ENCODE data around the gene OSMR.

OSMR gene

GRCh38 chr5:38845526-38846378, at the start of gene OSMR:
TSS of gene OSMR (plus strand) at chr5:38846012. CDS start at chr5:38869045, 23,033 bp downstream.
- peak; percentile 58 for DNase-seq (ENCODE audit: low read depth, low spot score)

- no peak for DNase-seq (ENCODE audit: low read depth, low spot score)
These were observed 49.1 kb upstream of the OSMR start for GRCh38 chr5:38796742-38797108.

DNA sequence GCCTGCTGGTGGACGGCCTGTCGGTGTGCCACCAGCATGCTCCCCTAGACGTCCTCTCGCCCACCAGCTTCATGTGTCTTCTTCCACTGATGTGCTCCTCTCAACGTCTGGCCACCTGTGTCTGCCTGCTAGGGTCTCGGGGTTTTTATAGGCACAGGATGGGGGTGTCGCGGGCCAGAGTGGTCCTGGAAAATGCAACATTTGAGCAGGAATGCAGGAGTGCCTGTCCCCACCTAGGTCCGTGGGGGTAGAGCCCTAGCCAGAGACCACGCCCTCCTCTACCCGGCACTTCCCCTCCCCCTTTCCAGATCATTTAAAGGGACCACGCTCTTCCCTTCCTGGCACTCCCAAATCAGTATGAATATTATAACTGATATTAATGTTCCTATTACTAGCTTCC, 48.0 kb upstream of the OSMR start:
- DNase-seq (ENCODE audit: low read depth, low spot score): no peak

DNA sequence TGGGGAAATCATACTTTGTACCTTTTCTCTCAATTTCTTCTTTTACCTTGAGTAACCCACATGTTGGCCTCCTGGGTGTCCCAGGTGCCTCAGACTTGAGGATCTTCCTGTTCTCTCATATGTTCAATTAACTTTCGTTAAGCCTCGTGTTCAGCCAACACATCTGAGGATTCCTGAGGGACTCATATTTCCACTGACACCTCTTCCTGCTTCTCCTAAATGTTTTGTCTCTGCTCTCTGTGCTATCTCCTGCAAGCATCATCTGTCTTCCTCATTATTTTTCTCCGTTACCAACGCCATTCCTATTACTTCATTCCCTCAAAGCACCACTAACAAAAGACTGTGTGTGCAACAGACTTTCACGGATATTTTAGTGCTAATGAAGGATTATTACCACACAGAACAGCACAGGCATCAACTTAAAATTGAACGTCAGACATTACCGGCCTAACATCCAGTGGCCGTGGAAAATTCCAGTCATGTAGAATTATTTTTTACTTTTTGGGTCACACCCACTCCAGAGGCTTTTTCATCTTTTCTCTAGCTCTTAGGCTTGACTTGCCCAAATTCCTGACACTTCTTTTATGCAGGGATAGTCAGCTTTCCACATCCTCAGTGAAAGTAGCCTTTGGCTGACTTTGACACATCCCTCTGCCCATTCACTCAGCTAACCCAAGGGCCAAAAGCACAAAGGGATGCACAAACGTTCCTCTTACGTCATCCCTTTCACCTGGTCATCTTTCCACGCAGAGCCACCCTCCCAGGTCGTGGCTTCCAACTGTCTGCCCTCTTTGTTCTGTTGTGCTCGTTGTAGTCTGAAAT, 46.0 kb upstream of the OSMR start:
- DNase-seq (ENCODE audit: low read depth, low spot score): no peak

GRCh38 chr5:38800515-38800914, 45.3 kb upstream of the OSMR start:
- no peak for DNase-seq (ENCODE audit: low read depth, low spot score)

DNA sequence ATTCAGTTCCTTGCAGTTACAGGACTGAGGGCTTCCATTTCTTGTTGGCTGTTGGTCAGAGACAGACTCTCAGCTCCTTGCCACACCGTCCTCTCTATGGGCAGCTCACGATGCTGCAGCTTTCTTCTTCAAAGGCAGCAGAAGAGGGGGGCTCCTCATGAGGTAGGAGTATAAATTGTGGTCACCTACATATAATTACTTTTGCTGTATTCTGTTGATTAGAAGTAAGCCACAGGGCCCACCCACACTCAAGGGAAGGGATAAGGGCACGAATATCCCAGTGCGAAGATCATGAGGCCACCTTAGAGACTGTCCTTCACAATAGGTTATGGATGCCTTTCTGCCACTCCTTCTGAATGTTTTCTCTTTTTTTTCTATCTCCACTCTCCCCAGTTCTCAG, 43.7 kb upstream of the OSMR start:
- DNase-seq (ENCODE audit: low read depth, low spot score): no peak

DNA sequence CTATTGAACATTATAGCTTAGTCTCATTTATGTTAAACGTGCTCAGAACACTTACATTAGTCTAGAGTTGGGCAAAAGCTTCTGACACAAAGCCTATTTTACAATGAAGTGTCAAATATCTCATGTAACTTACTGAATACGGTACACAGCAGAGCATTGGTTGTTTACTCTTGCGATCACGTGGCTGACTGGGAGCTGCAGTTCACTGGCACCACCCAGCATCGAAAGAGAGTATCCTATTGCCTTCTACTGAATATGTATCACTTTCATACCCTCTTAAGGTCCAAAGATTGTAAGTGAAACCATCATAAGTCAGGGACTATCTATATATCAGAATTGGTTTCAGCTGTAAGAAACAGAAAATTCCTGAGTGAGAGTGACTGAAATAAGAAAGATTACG, 42.6 kb upstream of the OSMR start:
- DNase-seq (ENCODE audit: low read depth, low spot score): no peak

- DNase-seq (ENCODE audit: low read depth, low spot score): peak; percentile 10
These were observed 39.0 kb upstream of the OSMR start for GRCh38 chr5:38806775-38807258.

DNA sequence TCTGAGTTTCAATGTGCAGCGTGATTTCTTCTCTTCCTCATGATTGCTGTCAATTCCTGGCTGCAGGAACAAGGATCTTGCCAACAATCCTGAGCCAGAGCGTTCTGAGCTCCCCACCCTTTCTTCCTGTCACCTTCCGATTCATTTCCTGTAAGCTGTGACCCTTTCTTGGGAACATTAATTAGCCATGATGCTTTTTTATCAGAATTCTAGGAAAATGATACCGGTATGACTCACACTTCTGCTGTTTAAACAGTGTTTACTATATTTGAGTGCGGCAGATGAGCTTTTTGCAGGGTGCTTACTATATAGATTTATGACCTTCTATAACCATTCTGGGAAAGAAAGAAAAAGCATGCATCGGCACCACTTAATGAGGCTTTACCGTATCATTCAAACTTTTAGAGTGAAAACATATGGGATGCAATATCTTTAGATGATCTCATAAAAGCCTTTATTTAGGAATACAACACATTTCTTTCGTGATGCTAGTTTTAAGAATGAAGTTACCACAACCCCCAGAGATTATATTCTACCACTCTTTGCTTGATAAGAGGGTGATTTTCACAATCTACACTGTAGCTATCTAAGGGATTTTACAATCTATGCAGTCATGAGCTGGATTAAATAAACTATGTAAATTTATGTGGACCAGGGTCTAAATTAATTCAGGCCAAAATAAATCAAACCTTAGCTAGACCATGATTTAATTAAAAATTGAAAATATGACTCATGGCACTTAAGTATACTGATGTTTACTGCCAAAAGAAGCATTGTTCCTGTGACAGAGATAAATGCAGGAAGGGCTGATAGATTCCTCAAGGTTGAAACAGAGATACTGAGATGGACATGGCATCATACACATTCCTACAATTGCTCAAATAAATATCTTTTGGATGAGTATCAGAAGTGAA, 38.0 kb upstream of the OSMR start:
- DNase-seq (ENCODE audit: low read depth, low spot score): no peak

GRCh38 chr5:38808666-38809343, 37.0 kb upstream of the OSMR start:
- peak; percentile 5 for DNase-seq (ENCODE audit: low read depth, low spot score)

GRCh38 chr5:38809388-38810359, 36.1 kb upstream of the OSMR start:
- DNase-seq (ENCODE audit: low read depth, low spot score): peak; percentile 88

GRCh38 chr5:38814879-38815278, 30.9 kb upstream of the OSMR start:
- no peak for DNase-seq (ENCODE audit: low read depth, low spot score)

DNA sequence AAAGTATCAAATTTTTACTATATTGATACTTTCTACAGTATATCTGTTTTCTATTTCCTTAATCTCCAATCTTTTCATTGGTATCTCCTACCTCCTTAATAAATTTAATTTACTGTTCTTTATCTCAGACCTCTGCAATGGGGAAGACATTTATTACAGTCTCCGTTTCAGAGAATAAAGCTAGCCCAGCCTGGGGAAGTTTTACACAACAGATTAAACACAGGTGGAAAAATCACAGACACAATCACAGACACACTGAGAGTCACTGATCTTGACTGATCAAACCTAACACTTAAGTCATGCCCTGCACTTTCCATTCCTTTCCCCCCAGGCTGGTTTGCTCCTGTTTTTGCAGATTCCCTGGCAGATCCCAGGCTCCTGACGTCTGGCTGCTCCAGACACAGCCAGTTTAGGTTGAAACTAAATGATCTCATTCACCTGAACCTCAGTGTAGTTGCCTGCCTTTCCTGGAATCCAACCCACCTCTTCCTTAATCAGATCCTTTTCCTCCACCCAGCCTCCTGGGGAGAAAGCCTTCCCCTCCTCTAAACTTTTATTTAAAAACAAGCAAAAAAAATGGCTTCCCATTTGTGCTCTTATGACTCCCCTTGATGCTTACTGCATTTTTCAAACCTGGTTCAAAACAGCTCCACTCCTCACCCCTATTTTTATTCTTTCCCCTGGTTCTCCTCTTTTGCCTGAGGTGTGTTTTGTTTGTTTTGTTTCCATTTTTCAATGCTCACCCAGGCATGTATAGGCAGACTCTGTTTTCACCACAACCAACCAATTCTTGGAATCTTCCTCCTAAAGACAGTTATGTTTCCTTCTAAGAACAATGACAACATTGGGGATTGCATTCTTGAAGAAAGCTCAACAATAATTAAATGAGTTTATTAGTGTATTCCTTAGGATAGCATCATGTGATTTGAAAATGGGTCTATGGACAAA, 29.5 kb upstream of the OSMR start:
- peak; percentile 88 for DNase-seq (ENCODE audit: low read depth, low spot score)

DNA sequence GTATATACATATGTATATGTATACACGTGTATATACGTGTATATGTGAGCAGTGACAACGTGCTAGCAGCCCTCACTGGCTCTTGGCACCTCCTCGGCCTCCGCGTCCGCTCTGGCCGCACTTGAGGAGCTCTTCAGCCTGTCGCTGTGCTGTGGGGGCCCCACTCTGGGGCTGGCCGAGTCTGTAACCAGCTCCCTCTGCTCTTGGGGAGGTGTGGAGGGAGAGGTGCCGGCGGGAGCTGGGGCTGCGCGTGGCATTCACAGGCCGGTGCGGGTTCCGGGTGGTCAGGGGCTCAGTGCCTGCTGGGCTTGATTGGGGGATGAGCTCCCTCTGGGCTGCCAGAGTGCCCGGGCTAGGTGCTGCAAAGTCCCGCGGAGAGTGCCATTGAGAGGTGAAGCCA, 24.1 kb upstream of the OSMR start:
- DNase-seq (ENCODE audit: low read depth, low spot score): no peak

DNA sequence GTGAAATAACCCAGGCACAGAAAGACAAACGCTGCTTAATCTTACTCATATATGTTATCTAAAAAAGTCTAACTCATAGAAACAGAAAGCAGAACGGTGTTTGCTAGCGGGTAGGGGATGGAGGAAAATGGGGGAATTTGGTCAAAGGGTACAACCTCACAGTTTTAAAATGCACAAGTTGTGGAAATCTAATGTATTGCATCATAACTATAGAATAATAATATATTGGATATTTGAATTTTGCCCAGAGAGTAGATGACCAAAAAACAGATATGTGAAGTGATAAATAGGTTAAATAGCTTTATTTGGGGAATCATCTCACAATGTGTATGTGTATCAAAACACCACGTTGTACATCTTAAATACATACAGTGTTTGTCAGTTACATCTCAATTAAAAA, 22.3 kb upstream of the OSMR start:
- DNase-seq (ENCODE audit: low read depth, low spot score): no peak

GRCh38 chr5:38824821-38825220, 21.0 kb upstream of the OSMR start:
- DNase-seq (ENCODE audit: low read depth, low spot score): no peak

DNA sequence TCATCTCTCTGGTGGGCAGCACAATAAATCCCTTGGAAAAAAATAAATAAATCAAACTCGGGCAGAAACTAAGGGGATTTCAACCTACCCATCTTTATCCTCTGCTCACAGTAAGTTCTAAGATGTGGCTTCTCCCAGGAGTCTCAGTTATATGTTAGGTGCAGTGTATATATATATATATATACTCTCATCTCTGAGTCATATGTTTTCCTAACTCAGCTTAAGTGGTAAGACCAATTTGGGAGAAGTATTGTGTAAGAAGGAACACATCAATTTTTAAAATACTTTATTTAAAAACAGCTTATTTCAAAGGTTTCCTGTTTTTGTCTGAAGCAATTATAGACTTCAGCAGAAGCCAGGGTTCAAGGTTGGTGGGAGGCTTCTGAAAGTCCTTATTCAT, 20.3 kb upstream of the OSMR start:
- no peak for DNase-seq (ENCODE audit: low read depth, low spot score)

GRCh38 chr5:38827525-38827924, 18.3 kb upstream of the OSMR start:
- no peak for DNase-seq (ENCODE audit: low read depth, low spot score)

Data from ELF-1 (cell line).